Erythroblast (primary cell): ENCODE results near the gene LIME1.

Source experiments
- DNase-seq, 2 experiments: peaks; one replicate each; lab custom pipeline; 2025; lab: John Stamatoyannopoulos, UW
- GATA1 ChIP-seq: IDR thresholded peaks from 2 replicates; pipeline ENCODE4 v1.6.1; 2011; ENCODE audit warnings: low read depth, mild to moderate bottlenecking, control low read depth, low read length, moderate library complexity
- POLR2A ChIP-seq: IDR thresholded peaks from 2 replicates; pipeline ENCODE4 v1.6.1; 2011; ENCODE audit warnings: mild to moderate bottlenecking, low read length

Gene LIME1

GRCh38 chr20:63778857-63779256 is 42.4 kb downstream of the LIME1 start:
- DNase-seq, result no peak
- no peak for TF ChIP-seq POLR2A
- no peak for TF ChIP-seq GATA1

- no peak for TF ChIP-seq POLR2A
- no peak for TF ChIP-seq GATA1
Measured at GRCh38 chr20:63781181-63781580, 44.7 kb downstream of the LIME1 start.

DNA sequence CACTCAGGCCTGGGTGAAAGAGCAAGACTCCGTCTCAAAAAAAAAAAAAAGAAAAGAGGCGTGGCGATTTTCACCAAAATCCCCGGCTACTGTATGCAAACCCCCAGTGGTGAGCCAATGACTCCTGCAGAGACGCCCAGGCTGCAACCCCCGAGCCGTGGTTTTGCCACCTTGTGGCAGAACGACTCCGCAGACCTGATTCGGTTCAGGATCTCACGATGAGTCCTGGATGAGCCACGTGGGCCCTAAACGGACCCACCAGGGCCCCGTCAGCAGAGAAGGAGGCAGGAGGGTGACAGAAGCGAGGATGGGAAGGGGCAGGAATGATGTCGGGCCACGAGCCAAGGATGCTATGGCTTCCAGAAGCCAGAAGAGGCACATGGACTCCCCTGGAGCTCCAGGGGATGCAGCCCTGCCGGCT is 45.6 kb downstream of the LIME1 start:
- TF ChIP-seq GATA1 (no peak), POLR2A (no peak)
- no peak for DNase-seq

More at GRCh38 chr20:63781181-63781580, 44.7 kb downstream of the LIME1 start:
- DNase-seq, result no peak

DNA sequence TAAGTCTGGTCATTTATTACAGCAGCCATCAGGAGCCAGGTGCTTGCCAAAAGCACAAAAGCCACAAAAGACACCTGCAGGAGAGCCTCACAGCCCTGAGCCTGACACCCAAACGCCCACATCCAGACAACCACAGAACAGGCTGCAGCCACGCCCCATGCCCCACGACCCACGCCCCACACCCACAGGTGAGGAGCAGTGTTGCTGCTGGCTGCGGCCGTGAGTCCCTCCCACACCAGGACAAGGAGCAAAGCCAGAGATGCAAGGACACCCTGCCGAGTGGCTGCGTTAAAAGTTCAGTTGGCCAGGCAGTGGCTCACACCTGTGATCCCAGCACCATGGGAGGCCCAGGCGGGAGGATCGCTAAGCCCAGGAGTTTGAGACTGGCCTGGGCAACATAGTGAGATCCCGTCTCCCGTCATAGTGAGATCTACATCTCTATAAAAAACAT is 46.1 kb downstream of the LIME1 start:
- TF ChIP-seq GATA1, result no peak
- TF ChIP-seq POLR2A, result no peak
- DNase-seq, result no peak

DNA sequence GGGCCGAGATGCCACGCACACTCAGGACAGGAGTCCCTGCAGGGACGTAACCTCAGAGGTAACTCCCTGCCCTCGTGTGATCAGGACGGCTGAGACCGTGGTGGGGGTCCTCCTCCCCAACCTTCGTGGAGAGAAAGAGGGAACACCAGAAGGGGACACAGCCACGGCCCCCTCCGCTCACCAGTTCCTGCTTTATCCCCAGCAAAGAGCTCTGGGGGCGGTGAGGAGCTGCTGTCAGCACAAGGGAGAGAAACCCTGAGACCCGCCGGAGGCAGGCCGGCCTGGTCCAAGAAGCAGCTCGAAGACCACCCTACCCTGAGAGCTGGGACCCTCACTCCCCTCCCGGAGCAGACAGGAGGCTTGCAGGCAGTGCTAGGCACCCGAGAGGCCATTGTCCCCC is 47.5 kb downstream of the LIME1 start:
- DNase-seq, result no peak
- no peak for TF ChIP-seq POLR2A
- TF ChIP-seq GATA1, result no peak

DNA sequence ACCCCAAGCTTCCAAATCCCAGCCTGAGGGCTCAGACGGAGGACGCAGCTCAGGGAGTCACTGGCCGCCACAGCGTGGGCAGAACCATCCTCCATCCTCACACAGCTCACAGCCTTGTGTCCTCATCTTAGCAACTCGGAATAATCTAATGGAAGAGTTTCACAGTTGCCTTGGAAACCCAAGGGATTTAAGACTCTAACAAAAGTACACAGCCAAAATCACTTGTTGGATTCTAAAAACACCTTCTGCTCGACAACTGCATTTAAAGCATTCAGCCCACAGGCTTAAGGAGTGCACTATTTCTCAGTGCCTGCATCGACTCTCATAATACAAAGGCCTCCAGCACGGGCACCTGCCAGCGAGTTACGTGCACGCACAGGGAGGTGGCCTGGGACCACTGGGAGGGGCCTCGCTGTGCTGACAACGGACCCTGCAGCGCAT is 49.2 kb downstream of the LIME1 start:
- TF ChIP-seq POLR2A, result no peak
- TF ChIP-seq GATA1, result no peak
- DNase-seq, result no peak

- DNase-seq, result no peak
- TF ChIP-seq POLR2A (no peak), GATA1 (no peak)
Measured at GRCh38 chr20:63787302-63787701, 50.8 kb downstream of the LIME1 start.

DNA sequence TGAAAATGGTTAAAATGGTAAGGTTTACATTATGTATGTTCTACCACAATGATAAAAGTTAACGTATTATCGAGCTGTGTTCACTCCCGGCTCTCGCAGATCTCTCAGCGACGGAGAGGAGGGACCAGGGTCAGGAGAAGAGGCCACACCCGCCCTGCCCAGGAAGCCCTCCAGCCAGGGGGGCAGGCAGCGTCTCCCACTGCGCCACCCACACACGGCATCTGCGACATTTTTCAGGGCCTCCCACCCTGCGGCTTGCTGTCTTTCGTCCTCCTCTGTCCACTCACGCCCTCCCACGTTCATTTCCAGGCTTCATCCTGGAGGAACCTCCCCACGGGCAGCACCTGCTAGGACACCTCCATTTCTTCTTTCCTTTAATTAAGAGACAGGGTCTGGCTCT is 51.3 kb downstream of the LIME1 start:
- TF ChIP-seq GATA1, result no peak
- DNase-seq, result no peak
